ENCODE data around the gene CYP11A1. TPM values are rescaled to one million over a fixed set of nuclear protein-coding genes. Genes with fewer than 3 reads are reported as not detected.

CYP11A1 gene
- polyA plus RNA-seq (2011; rRNA removed) (not detected in 2 replicates), polyA plus RNA-seq (2017; fragmentation: RNase III; extraction: RNeasy Plus Mini Kit Qiagen cat#74134 plus additional on column Dnase treatment) (0.06 TPM in 1 of 3 replicates, not detected in the others), polyA minus RNA-seq (2011; rRNA and poly(A)+ RNA removed) (not detected in 2 replicates)
- polyA plus RNA-seq (2012; cell fraction: cytosol; rRNA removed), result not detected in 2 replicates
- polyA plus RNA-seq (2012; cell fraction: nucleus; rRNA removed), result not detected in 2 replicates

- Histone ChIP-seq H3K27ac (no peak within 1 kb of the TSS), H3K9me3 (no peaks in the 10 kb centered on the region), H3K4me3 (no peak within 1 kb of the TSS), H3K4me1 (no peaks in the 10 kb centered on the region), H3K4me2 (no peak within 1 kb of the TSS)
- TF ChIP-seq E2F6 (IDR thresholded peaks at IDR 0.05; ENCODE audit: borderline replicate concordance, low read depth) (no peak), EP300 (IDR thresholded peaks at IDR 0.05) (no peak), HOXB13 (CRISPR knock-in tag; IDR thresholded peaks at IDR 0.05; ENCODE audit: low read depth) (no peak), BHLHE40 (IDR thresholded peaks at IDR 0.05; ENCODE audit: low read depth, low read length) (no peak), USF2 (IDR thresholded peaks at IDR 0.05) (no peak), NFE2L2 (conservative IDR thresholded peaks at IDR 0.05; ENCODE audit: low read length) (no peak), ZNF302 (CRISPR knock-in tag; IDR thresholded peaks at IDR 0.05) (no peak)
- WGBS (ENCODE audit: missing lambda C conversion rate), result 78% methylated on average over 6 of the region's 12 CpGs
- no peak for FAIRE-seq
- ChIA-PET POLR2A (no interaction called here), CTCF (interaction anchor here (1.0 to 23.0 kb wide), 4 partner anchors 11 to 401 kb away, joined by 3 to 681 read pairs (median 4); partner anchors contain the start of gene SEMA7A)
- ATAC-seq, result no peak
- DNase-seq (ENCODE audit: low read depth in 1 of 2, low spot score in 1 of 2), result no peak
Observed at GRCh38 chr15:74367296-74367854, at the start of gene CYP11A1. CYP11A1 (minus strand) TSS chr15:74367646; CDS start chr15:74367585, 61 bp downstream.

GRCh38 chr15:74417225-74417624, 49.8 kb upstream of the CYP11A1 start:
- H3K4me1 ChIP-seq, result peaks cover 10% of the 10 kb centered on the region
- POLR2A ChIA-PET, result no interaction called here
- CTCF ChIA-PET, result interaction anchor here (36.0 kb wide), 1 partner anchor 39 kb away, joined by 681 read pairs; the partner anchor contains the start of gene CYP11A1
- no peak overlapping the region for H3K27ac ChIP-seq
- H3K4me2 ChIP-seq, result no peak overlapping the region
- DNase-seq (ENCODE audit: low read depth in 1 of 2, low spot score in 1 of 2), result no peak
- ATAC-seq, result no peak
- no peak overlapping the region for H3K4me3 ChIP-seq
- no peaks in the 10 kb centered on the region for H3K9me3 ChIP-seq
- FAIRE-seq, result no peak
- WGBS (ENCODE audit: missing lambda C conversion rate), result 85% methylated on average over 9 of the region's 13 CpGs
- TF ChIP-seq HOXA7 (CRISPR knock-in tag; IDR thresholded peaks at IDR 0.05), result no peak
- no peak for TF ChIP-seq SREBF2 (IDR thresholded peaks at IDR 0.05)
- no peak for TF ChIP-seq ATOH8 (CRISPR knock-in tag; IDR thresholded peaks at IDR 0.05; ENCODE audit: low read depth)
- TF ChIP-seq POLR2A (IDR thresholded peaks at IDR 0.05; ENCODE audit: low read length), result no peak

GRCh38 chr15:74415966-74416916, 48.8 kb upstream of the CYP11A1 start:
- TF ChIP-seq CEBPB (IDR thresholded peaks at IDR 0.05) (no peak), RFX5 (IDR thresholded peaks at IDR 0.05) (no peak), CBX2 (IDR thresholded peaks at IDR 0.05; ENCODE audit: borderline replicate concordance, low read depth) (no peak), EP300 (IDR thresholded peaks at IDR 0.05) (no peak), MAZ (IDR thresholded peaks at IDR 0.05; ENCODE audit: borderline replicate concordance, low read depth, low read length) (no peak), PBX3 (IDR thresholded peaks at IDR 0.05) (no peak), NPAS2 (CRISPR knock-in tag; IDR thresholded peaks at IDR 0.05; ENCODE audit: borderline replicate concordance) (no peak)
- Histone ChIP-seq H3K4me3 (no peak overlapping the region), H3K4me1 (peaks cover 10% of the 10 kb centered on the region), H3K9me3 (no peaks in the 10 kb centered on the region), H3K27ac (no peak overlapping the region), H3K4me2 (no peak overlapping the region)
- FAIRE-seq (no peak), DNase-seq (ENCODE audit: low read depth in 1 of 2, low spot score in 1 of 2) (no peak), ATAC-seq (no peak)
- WGBS (ENCODE audit: missing lambda C conversion rate), result 79% methylated on average over 13 of the region's 19 CpGs
- ChIA-PET CTCF (no interaction called here), POLR2A (no interaction called here)
